ENCODE data around the gene SYPL1.

GRCh38 chr7:106048706-106049020 is 63.4 kb downstream of the SYPL1 start:
- TF ChIP-seq, protein P1, sequence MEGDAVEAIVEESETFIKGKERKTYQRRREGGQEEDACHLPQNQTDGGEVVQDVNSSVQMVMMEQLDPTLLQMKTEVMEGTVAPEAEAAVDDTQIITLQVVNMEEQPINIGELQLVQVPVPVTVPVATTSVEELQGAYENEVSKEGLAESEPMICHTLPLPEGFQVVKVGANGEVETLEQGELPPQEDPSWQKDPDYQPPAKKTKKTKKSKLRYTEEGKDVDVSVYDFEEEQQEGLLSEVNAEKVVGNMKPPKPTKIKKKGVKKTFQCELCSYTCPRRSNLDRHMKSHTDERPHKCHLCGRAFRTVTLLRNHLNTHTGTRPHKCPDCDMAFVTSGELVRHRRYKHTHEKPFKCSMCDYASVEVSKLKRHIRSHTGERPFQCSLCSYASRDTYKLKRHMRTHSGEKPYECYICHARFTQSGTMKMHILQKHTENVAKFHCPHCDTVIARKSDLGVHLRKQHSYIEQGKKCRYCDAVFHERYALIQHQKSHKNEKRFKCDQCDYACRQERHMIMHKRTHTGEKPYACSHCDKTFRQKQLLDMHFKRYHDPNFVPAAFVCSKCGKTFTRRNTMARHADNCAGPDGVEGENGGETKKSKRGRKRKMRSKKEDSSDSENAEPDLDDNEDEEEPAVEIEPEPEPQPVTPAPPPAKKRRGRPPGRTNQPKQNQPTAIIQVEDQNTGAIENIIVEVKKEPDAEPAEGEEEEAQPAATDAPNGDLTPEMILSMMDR (conservative IDR thresholded peaks at IDR 0.05 in 1 of 2, IDR thresholded peaks at IDR 0.05 in 1 of 2; ENCODE audit: extremely low read depth in 1 of 2, insufficient read depth in 1 of 2, low read depth in 1 of 2, low read length in 2 of 2), result no peak
- no peak for TF ChIP-seq EZH2 (IDR thresholded peaks at IDR 0.05; ENCODE audit: borderline replicate concordance, low read length)
